GM13977 (cell line): Measurements from ENCODE around the gene SLC30A1.

ENCODE experiments used
- DNase-seq: peaks from one replicate; pipeline ENCODE4 v3.0.0; 2012; ENCODE audit warnings: low spot score
- CTCF ChIP-seq: IDR thresholded peaks from 2 replicates; pipeline ENCODE4 v1.5.1; 2012; ENCODE audit warnings: mild to moderate bottlenecking, control low read depth; ENCODE audit not compliant: insufficient read depth; ENCODE audit errors: extremely low read depth, missing control alignments
- in situ Hi-C: fragments of 300-500 bp; cut with MboI; formaldehyde crosslinking; loops from one replicate; pipeline ENCODE4 v1.12.0; 2022; ENCODE audit warnings: low sequenced_read_pairs, low pct_unique_long_range_greater_than_20kb, mixed read lengths, inconsistent platforms; ENCODE audit not compliant: unreplicated experiment

The SLC30A1 gene

GRCh38 chr1:211596418-211597181 lies 17.6 kb upstream of the SLC30A1 start:
- DNase-seq = no peak
- in situ Hi-C loops = no loop called here
- TF ChIP-seq CTCF = no peak

GRCh38 chr1:211595419-211595818 lies 16.5 kb upstream of the SLC30A1 start:
- no peak for DNase-seq
- no peak for TF ChIP-seq CTCF
- in situ Hi-C loops = no loop called here

- no peak for DNase-seq
- TF ChIP-seq CTCF = no peak
- in situ Hi-C loops = no loop called here
Measured at GRCh38 chr1:211591980-211592493, 13.1 kb upstream of the SLC30A1 start.

GRCh38 chr1:211589782-211590721 lies 11.1 kb upstream of the SLC30A1 start:
- no peak for DNase-seq
- in situ Hi-C loops = no loop called here
- TF ChIP-seq CTCF = no peak

GRCh38 chr1:211588711-211589110 lies 9.8 kb upstream of the SLC30A1 start:
- DNase-seq = no peak
- no peak for TF ChIP-seq CTCF
- in situ Hi-C loops = no loop called here

GRCh38 chr1:211587123-211587522 lies 8.2 kb upstream of the SLC30A1 start:
- no peak for TF ChIP-seq CTCF
- no peak for DNase-seq
- in situ Hi-C loops = no loop called here
